Measurements from ENCODE around the gene SNRNP25.

Gene SNRNP25

DNA sequence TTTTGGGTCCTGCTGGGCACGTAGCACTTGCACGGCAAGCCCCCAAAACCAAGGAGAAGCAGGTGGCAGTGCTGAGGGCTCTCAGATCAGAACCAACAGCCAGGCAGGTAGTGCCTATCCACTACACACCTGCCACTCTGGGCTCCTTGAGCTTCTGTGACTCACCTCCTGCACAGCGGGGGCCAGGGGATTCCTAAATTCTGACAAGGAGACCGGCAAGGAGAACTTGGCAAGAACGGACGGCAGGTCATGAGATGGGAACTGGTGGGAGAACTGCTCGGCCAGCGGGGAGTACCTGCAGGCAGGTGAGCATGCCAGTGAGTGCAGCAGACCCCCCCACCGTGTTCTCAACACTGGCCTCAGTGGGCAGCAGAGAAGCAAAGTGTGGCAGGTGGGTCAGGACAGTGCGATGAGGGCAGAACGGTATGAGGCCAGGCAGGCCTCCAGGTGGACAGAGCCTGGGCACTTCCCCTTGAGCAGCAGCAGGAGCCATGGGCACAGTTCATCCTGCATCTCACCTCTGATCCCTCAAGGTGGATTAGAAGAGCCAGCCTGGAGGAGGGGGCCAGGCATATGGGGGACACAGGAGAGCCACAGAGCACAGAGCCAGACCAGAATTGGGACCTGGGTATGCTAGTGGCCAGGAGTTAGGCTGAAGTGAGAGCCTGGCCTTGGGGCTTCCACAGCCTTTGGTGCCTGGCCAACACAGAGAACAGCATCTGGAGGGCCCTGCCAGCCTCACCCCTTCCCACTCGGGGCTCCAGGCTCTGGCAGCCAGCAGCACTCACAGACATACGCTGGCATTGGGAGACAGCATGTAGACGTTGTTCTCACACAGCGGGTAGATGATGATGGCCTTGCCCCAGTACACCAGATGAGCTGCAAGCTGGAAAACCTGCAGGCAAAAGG lies 39.1 kb downstream of the SNRNP25 start:
- TF ChIP-seq TAF1 (IDR thresholded peaks at IDR 0.05; ENCODE audit: borderline replicate concordance, insufficient read depth, low read length) (no peak), FOXP2 (optimal IDR thresholded peaks at IDR 0.05; ENCODE audit: borderline replicate concordance, extremely low read depth, extremely low read length, insufficient read depth) (no peak)

DNA sequence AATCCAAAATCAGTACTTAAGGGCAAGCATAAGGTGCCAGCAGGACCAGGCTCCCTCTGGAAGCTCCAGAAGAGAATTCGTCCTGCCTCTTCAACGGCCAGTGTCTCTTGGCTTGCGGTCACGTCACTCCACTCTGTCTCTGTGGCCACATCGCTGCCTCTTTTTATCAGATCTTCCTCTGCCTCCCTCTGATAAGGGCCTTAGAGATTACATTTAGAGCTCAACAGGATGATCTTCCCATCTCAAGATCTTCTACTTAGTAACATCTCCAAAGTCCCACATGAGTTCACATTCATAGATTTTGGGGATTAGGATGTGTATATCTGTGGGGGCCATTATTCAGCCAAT lies 41.3 kb downstream of the SNRNP25 start:
- TF ChIP-seq, protein P1, sequence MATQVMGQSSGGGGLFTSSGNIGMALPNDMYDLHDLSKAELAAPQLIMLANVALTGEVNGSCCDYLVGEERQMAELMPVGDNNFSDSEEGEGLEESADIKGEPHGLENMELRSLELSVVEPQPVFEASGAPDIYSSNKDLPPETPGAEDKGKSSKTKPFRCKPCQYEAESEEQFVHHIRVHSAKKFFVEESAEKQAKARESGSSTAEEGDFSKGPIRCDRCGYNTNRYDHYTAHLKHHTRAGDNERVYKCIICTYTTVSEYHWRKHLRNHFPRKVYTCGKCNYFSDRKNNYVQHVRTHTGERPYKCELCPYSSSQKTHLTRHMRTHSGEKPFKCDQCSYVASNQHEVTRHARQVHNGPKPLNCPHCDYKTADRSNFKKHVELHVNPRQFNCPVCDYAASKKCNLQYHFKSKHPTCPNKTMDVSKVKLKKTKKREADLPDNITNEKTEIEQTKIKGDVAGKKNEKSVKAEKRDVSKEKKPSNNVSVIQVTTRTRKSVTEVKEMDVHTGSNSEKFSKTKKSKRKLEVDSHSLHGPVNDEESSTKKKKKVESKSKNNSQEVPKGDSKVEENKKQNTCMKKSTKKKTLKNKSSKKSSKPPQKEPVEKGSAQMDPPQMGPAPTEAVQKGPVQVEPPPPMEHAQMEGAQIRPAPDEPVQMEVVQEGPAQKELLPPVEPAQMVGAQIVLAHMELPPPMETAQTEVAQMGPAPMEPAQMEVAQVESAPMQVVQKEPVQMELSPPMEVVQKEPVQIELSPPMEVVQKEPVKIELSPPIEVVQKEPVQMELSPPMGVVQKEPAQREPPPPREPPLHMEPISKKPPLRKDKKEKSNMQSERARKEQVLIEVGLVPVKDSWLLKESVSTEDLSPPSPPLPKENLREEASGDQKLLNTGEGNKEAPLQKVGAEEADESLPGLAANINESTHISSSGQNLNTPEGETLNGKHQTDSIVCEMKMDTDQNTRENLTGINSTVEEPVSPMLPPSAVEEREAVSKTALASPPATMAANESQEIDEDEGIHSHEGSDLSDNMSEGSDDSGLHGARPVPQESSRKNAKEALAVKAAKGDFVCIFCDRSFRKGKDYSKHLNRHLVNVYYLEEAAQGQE (IDR thresholded peaks at IDR 0.05; ENCODE audit: insufficient read depth in 1 of 2, low read depth in 2 of 2, low read length in 2 of 2) = no peak
- TF ChIP-seq FOXP2 (optimal IDR thresholded peaks at IDR 0.05; ENCODE audit: borderline replicate concordance, extremely low read depth, extremely low read length, insufficient read depth) = no peak
- no peak for TF ChIP-seq POLR2AphosphoS5 (IDR thresholded peaks at IDR 0.05; ENCODE audit: low read depth, low read length)
- no peak for TF ChIP-seq TAF1 (IDR thresholded peaks at IDR 0.05; ENCODE audit: borderline replicate concordance, insufficient read depth, low read length)
- TF ChIP-seq SIN3A (IDR thresholded peaks at IDR 0.05; ENCODE audit: borderline replicate concordance, insufficient read depth, low read length) = no peak

DNA sequence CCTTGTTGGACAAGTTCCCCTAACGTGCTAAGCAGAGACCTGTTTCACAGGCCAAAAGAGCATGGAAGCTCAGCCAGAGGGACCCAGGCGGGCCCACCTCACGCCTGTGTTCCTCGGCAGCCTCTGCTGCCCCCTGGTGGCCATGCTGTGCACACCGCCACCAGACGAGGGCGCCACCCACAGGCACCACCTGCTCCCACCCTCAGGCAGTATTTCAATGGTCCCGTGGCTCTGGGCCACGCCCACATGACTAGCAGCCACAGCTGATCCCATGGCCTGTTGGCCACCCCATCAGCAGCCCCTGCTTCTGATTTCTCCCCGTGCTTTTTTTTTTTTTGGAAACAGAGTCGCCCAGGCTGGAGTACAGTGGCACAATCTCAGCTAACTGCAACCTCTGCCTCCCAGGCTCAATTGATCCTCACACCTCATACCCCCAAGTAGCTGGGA lies 43.3 kb downstream of the SNRNP25 start:
- peak; percentile 68 for TF ChIP-seq FOXP2 (optimal IDR thresholded peaks at IDR 0.05; ENCODE audit: borderline replicate concordance, extremely low read depth, extremely low read length, insufficient read depth)
- TF ChIP-seq POLR2AphosphoS5 (IDR thresholded peaks at IDR 0.05; ENCODE audit: low read depth, low read length) = no peak
- no peak for TF ChIP-seq TAF1 (IDR thresholded peaks at IDR 0.05; ENCODE audit: borderline replicate concordance, insufficient read depth, low read length)
- TF ChIP-seq, protein P1 (IDR thresholded peaks at IDR 0.05; ENCODE audit: insufficient read depth in 1 of 2, low read depth in 2 of 2, low read length in 2 of 2) = no peak
- TF ChIP-seq SIN3A (IDR thresholded peaks at IDR 0.05; ENCODE audit: borderline replicate concordance, insufficient read depth, low read length) = 0 out of 2 replicates have a peak, but pooled peaks have one; percentile 59

- no peak for TF ChIP-seq POLR2AphosphoS5 (IDR thresholded peaks at IDR 0.05; ENCODE audit: low read depth, low read length)
- no peak for TF ChIP-seq FOXP2 (optimal IDR thresholded peaks at IDR 0.05; ENCODE audit: borderline replicate concordance, extremely low read depth, extremely low read length, insufficient read depth)
- TF ChIP-seq SIN3A (IDR thresholded peaks at IDR 0.05; ENCODE audit: borderline replicate concordance, insufficient read depth, low read length) = no peak
- TF ChIP-seq, protein P1 (IDR thresholded peaks at IDR 0.05; ENCODE audit: insufficient read depth in 1 of 2, low read depth in 2 of 2, low read length in 2 of 2) = no peak
Measured at GRCh38 chr16:97822-98221, 44.2 kb downstream of the SNRNP25 start.

DNA sequence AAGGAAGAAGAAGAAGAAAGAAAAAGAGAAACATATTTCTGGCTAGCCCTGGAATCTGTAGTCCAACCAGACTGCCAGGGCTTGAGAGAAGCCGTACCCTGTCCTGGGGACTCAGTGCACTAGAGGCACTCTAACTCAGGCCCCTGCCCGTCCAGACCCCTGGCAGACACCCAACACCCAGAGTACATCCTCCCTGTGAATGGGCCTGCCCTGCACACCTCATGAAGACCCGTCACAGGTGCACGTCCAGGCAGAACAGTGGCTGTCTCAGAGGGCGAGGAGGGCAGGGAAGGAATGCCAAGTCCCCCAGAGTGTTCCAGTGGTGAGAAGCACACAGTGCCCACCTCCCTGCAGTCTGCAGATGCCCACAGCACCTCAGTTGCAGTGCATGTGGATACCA lies 47.4 kb downstream of the SNRNP25 start:
- TF ChIP-seq SIN3A (IDR thresholded peaks at IDR 0.05; ENCODE audit: borderline replicate concordance, insufficient read depth, low read length) (no peak), TAF1 (IDR thresholded peaks at IDR 0.05; ENCODE audit: borderline replicate concordance, insufficient read depth, low read length) (no peak), FOXP2 (optimal IDR thresholded peaks at IDR 0.05; ENCODE audit: borderline replicate concordance, extremely low read depth, extremely low read length, insufficient read depth) (no peak), POLR2AphosphoS5 (IDR thresholded peaks at IDR 0.05; ENCODE audit: low read depth, low read length) (no peak)
- TF ChIP-seq, protein P1 (IDR thresholded peaks at IDR 0.05; ENCODE audit: insufficient read depth in 1 of 2, low read depth in 2 of 2, low read length in 2 of 2) = no peak
